ES-I3 (cell line): Measurements from ENCODE around the gene MYL2.

Experiments
- H3K36me3 ChIP-seq: 2 replicates; pipeline ENCODE4 v1.6.1; 2013; ENCODE audit warnings: mild to moderate bottlenecking, low read length, control low read depth, moderate library complexity; ENCODE audit not compliant: insufficient read depth
- H3K4me1 ChIP-seq: 2 replicates; pipeline ENCODE4 v1.6.1; 2013; ENCODE audit warnings: mild to moderate bottlenecking, control low read depth, low read length; ENCODE audit not compliant: insufficient read depth
- H3K9ac ChIP-seq: 2 replicates; pipeline ENCODE4 v1.6.1; 2013; ENCODE audit warnings: low read depth, mild to moderate bottlenecking, low read length, moderate library complexity
- H3K9me3 ChIP-seq: 2 replicates; pipeline ENCODE4 v1.6.1; 2013; ENCODE audit warnings: mild to moderate bottlenecking, low read length, moderate library complexity; ENCODE audit not compliant: control insufficient read depth, insufficient read depth

Gene MYL2

DNA sequence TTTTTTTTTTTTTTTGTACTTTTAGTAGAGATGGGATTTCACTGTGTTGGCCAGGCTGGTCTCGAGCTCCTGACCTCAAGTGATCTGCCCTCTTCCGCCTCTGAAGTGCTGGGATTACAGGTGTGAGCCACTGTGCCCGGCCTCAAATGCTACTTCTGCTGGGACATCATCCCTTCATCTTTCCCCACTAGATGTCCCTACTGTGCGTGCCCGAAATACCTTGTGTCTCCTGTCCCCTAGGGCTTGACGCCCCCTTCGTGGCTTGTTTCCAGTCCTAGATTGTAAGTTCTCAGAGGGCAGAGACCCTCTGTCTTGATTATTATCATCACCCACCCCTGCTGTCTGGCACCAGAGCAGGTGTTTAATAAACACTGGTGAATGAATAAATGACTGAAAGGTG, 58.6 kb downstream of the MYL2 start:
- Histone ChIP-seq H3K4me1 (peaks cover 14% of the 10 kb centered on the region; the same call in 1 of the 2 replicates), H3K9me3 (no peaks in the 10 kb centered on the region; the same call in 1 of the 2 replicates)

More for the DNA sequence above, 58.6 kb downstream of the MYL2 start:
- Histone ChIP-seq H3K36me3 (no peaks in the 10 kb centered on the region), H3K9ac (no peak overlapping the region)
